Activated naive CD4-positive, alpha-beta T cell treated with Interleukin-2 at 50 U/mL for 16 hours (primary cell): Measurements from ENCODE around the gene STX10.

Experiments
- DNase-seq: peaks from one replicate; pipeline ENCODE4 v3.0.0-alpha.2; 2020

STX10 gene

DNA sequence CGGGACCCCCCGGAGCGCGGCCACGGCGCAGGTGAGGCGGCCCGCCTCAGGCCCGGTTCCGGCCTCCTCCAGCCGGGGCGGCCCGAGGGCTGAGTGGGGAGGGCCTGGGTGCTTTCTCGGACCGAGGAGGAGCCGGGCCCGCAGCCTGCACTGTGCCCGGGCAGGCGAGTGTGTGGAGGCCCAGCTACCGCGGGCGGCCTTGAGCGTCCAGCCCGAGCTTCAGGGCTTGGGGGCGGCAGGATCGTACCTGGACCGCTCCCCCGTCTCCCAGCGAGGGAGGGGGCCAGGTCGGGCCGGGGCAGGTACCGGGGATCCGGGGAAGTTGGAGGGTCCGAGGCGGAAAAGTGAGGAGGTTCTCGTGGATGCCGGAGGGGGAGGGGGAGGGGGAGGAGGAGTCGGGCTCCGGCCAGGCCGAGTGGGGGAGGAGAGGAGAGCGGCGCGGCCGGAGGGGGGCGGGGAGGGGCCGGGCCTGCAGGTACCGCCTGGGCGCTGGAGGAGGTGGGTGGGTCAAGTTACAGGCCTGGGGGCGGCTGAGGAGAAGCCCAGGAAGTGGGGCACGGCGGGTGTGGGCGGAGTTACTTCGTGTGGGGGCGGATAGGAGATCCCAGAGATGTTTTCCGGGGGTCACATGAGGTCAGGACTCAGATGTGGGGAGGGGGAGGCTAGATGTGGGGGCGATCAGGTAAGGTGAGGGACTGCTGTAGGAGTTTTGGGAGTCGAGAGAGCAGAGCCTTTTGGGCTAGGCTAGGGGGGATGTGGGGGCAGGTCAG, 31.6 kb downstream of the STX10 start:
- peak; percentile 38 for DNase-seq

DNA sequence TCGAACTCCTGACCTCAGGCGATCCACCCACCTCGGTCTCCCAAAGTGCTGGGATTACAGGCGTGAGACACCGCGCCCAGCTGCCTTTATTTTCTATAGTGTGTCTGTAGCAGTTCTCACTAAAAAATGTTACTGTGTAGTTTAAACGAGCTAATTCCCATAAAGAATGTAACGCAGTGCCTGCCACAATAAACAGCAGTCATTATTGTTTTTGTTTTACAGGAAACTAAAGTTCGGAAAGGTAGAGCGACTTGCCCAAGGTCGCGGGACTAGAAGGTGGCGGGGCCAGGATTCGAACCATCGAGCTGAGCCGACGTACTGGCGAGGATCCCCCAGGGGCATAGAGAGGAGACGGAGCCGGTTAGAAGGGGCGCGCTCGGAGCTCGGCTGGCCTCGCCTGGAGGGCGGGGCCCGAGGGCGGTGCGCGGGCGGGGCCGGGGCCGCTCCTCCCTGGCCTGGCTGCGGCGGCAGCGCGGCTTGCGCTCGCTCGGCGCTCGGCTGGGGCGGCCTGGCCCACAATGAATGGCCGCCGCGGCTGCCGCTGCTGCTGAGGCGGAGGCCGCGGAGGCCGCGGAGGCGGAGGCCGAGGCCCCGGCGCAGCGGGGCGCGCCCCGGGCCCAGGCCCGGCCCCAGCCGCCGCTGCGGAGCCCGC, 32.3 kb downstream of the STX10 start, which contains the start of gene NACC1:
Gene NACC1 (plus strand): TSS at position 493 of the 652 bp plus-strand sequence. CDS start 16,944 bp downstream, outside the sequence.
- DNase-seq, result peak; percentile 93

DNA sequence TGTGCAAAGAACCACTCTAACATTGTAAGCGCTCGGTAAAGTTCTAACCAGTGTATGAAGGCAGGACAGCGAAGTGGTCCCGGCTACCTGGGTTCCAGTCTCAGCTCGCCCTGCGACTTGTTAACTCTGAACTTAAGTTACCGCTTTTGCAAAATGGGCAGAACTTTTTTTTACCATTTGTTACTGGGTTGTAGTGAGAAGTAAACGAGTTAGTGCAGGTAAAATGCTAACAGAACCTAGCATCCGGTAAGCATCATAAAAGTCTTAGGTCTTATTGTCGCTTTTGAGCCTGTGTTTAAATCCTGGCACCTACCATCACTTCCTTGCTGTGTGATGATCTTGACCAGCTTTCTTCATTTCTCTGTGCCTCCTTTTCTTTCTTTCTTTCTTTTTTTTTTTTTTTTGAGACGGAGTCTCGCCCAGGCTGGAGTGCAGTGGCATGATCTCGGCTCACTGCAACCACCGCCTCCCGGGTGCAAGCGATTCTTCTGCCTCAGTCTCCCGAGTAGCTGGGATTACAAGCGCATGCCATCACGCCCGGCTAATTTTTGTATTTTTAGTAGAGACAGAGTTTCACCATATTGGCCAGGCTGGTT, 32.9 kb downstream of the STX10 start:
- DNase-seq, result no peak

DNA sequence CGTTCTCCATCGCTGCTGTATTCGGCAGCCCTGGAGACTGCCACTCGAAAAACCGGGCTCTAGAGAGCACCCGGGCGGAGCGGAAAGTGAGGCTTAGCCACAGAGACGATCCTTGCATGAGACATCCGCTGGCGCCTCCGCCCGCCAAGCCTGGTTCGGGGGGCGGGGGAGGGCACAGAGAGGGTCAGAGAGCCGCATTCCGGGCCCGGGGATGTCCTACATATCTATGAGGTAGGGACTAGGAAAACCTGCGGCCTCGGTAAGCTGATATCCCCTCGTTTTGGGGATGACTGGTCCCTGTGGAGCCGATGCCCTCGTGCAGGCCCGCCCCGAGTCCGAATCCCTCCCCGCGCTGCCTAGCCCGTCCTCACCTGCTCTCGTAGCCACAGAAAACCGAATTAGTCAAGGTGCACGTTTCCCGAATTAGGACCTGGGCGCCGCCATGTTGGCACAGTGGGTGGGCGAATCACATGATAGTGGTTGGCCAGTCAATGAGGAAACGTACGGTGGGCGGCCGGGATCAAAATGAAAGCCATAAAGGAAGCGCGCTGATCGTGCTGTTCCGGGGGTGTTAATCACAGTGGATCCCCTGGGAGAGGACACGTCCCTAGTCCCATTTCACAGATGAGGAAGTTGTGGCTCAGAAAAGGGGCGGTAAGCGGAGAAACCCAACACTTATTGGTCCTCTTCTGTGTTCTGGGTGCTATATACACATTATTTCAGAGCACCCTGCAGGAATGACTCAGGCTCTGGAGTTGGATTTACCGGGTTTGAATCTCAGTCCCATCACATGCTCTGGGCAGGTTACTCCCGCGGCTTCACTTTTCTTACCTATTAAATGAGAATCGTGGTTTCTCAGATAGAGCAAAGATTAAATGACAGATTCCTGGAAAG, 33.6 kb downstream of the STX10 start, which contains the start of gene TRMT1:
Gene TRMT1 (minus strand): TSS at position 459 of the 894 bp plus-strand sequence. CDS start 341 bp downstream, at position 118.
- DNase-seq, result peak; percentile 94

DNA sequence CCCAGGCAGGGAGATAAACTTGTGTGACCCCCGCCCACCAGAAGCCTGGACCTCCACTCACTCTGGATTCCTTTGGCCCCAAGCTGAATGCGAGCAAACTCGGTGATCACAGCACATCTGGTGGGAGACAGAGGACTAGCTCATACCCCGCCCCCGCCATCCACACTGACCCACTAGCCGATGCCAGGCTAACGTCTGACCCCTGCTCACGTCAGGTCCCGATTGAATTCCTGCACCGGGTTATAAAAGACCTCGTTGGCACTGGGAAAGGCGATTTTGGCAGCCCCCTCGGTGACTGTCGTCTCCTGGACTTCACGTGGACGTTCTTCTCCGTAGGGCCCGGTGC, 34.3 kb downstream of the STX10 start:
- no peak for DNase-seq

DNA sequence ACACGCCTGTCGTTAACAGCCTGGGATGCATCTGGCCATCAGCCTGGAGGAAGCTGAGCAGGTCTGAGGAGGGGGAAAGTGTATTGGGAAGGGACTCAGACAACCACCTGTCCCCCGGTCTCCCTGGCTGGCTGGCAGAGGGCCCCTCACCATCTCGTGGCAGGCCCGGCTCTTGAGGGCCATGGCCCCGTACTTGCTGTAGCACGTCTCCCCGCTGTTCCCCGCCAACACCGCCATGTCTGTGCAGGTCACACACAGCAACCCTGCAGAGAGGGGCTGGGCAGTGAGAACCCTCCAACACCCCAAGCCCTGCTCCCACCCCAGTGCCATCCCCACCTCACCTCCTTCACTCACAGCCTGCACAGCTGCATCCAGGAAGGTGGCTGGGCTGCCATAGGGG, 37.6 kb downstream of the STX10 start:
- DNase-seq, result no peak

DNA sequence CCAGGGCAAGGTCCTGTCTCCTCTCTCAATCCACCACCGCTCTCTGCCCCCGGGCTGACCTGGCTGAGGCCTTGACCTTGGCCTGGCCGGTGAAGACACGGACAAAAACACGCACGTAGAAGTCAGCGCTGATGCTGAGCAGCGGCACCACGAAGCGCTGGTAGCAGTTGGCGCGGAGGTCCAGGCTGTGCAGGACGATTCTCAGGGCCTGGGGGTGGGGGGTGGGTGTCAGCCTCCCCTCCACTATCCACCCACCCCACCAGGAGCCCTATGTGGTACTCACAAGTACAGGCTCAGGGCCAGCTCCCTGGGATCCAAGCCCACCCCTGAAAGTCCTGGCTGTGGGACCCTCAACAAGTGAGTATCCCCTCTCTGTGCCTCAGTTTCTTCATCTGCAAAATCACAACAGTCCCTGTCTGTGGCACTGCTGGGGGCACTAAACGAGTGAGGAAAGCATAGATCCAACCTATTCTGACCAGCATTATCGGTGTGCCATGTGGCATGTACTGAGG, 40.0 kb downstream of the STX10 start:
- no peak for DNase-seq

DNA sequence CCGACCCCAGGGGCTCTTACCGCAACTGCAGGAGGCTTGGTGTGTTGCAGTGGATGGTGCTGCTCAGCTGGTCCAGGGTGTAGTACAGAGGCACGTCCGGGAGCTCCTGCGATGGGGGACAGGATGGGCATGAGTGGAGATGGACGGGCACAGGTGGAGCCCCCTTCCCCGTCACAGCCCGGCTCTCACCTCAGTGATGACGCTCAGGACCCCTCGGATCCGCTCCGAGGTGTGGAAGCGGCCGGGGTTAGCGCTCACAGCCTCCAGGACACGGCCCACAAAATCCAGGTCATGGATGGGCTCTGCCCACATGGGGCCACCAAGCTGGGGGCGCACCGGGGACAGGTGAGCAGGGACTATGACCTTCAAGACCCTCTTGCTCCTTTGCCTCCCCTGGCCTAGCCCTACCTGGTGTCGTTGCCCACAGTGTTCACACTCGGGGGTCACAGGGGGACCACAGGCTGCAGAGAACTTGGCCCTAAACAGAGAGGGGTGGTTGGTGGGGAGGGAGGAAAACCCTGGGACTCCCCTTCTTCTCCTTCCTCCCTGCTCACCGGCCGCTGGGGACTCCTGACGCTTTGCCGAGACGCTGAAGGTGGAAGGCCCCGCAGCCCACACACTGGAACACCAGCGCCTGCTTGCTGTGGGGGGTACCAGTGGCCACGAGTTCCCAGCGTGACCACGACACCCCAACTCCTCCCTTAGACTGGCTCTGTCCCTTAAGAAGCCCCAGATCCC, 40.6 kb downstream of the STX10 start:
- no peak for DNase-seq

DNA sequence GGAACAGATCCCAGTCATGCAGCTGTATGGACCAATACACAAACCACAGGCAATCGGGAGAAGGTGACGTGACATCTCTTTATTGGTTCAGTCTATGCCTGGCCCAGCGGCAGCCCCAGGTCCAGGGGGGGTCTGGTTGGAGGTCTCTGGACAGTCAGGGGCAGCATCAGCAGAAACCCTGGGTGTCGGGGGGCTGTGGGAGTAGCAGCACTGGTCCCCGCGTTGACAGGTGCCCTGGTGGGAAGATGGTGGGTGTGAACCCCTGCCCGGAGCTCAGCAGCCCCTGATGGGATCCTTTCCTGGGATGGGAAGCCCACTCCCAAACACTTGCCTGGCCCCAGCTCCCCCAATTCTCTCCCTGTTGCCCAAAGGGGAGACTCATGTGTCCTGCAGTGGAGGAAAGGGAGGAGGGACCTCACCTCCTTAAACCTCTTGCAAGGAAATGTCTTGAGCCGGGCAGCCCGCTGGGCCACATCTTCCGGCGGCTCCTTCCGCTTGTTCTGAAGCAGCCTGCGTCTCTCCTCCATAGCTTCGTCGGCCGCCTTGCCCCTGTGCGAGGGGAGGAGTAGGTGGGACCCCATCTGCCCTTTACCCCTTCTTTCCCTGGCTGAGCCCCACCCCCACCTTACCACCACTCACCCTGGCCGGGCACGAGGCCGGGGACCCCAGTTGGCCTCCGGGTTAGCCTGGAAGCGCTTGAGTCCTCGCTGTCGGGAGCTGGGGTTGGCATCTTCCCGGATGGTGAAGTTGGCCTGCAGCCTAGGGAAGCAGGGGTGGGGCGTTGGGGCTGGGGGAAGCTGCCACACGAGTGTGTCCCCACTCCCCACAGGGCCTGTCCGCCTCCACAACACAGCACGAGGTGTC, 45.1 kb downstream of the STX10 start:
- DNase-seq, result peak; percentile 19

DNA sequence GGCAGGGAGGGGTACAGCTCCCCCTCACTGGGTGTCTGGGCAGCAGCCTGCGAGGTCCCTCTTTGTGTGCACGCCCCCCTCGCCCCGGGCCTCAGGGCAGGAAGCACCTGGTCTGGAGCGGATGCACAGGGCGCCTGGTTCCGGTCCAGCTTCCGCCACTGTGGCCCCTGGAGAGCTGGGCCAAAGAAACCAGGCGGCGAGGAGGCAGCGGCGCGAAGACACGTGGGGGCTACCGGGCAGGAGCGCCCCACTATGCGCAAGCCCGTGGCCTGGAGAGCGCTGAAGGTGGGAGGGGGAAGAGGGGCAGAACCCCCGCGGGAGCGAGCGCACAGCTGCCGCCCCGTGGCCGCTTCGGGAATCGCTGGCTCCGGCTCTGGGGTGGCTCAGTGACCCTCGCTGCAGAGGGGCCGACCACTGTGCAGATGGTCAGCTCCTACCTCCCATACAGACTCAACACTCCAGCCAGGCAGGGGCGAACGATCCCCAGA, 45.8 kb downstream of the STX10 start:
- DNase-seq, result peak; percentile 73

DNA sequence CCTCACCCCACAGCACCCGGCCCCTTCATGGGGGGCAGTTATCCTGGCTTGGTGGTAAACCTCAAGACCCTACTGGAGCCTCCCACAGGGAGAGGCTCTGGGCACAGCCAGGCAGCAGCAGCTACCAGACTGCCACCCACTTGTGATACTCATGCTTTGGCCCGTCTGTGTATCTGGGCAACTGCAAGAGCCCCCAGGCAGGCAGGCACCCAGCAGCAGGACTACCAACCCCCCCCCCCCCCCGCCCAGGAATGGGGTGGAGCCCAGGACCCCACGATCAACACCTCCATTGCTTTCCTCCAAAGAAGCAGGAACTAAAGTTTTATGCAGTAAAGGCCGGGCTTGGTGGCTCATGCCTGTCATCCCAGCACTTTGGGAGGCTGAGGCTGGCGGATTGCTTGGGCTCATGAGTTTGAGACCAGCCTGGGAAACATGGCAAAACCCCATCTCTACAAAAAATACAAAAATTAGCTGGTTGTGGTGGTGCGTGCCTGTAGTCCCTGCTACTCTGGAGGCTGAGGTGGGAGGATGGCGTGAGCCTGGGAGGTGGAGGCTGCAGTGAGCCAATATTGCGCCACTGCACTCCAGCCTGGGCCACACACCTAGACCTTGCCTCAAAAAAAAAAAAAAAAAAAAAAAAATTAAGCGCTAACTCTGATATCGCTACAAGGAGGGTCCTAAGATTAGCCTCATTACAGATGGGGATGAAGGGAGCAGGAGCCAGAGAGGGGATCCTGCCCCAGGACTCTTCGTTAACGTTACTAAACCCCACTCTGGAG, 46.4 kb downstream of the STX10 start:
- DNase-seq, result no peak

DNA sequence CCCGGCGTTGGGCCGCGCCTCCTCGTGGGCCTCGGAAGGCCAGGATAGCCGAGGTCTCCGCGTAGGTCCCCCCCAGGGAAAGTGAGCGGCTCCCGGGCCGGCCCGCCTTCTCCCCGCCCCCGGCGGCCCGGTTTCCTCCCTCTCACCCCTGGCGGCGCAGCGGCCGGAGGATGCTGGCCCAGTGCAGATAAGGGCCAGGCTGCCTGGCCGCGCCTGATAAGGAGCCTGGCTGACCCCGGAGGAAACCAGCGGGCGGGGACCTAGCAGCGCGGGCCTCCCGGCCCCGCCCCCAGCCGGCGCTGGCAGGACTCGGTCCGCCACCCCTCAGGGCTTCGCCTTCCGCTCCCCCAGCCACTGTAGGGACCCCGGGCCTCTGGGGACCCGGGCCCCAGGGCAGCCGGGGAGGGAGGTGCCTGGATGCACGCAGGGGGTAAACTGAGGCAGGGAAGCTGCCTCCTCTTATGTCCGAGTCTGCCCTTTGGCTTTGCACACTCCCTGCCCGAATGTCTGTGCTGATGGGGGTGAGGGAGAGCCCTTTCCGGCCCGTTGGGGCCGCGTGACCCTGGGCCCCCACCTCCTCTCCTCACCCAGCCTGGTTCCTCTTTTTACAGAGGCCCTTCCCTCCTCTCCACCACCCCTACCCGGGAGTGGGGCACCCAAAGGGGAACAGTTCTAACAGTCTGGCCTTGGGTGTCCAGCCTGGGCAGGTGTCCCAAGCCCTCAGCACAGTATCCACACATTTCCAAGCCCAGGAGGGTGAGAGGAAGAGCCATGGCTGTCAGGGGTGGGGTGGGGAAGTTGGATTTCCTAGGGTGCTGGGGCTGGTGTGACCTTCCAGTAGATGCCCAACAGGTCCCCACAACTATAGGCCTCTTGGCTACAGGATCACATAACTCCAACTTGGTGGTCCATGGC, 47.3 kb downstream of the STX10 start, which contains the start of gene LYL1:
Gene LYL1 (minus strand): TSS at position 193 of the 915 bp plus-strand sequence. CDS start 1,687 bp downstream, outside the sequence.
- peak; percentile 40 for DNase-seq

DNA sequence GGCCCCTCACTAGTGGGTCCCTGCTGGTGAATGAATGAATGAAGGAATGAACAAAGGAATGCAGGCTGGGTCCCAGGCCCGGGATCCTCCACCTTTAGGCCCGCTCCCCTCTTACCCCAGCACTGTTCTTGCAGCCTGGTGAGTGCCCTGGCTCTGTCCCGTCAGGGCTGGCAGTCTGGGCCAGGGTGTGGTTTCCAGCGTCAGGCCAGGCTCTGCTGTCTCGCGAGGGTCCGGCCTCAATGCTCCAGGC, 47.8 kb downstream of the STX10 start:
- no peak for DNase-seq

DNA sequence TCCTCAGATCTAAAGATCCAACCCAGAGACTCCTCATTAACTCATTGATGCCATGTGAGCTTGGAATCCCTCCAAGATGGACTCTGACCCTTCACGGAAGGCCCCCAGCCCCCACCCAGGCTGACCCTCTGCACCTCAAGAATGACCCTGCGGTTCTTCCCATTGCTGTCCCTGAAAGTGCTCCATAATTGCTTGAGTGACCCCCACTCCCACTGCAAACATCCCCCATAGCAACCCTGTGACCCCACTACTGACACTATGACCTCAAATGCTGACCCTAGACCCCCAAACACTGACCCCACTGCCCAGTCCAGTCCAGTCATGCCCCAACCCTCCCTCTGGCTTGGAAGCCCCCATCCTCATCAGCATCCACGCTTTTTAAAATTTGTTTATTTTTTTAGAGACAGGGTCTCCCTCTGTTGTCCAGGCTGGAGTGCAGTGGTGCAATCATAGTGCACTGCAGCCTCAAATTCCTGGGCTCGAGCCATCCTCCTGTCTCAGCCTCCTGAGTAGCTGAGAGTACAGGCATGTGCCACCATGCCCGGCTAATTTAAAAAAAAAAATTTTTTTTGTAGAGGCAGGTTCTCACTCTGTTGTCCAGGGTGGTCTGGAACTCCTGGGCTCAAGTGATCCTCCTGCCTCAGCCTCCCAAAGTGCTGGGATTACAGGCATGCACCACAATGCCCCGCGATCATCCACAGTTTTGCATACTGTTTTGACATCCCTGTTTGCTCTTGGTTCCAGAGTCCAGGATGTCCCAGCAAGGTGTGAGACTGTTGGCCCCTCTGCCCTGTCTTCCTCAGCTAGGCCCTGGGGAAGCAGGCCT, 48.4 kb downstream of the STX10 start:
- DNase-seq, result no peak

DNA sequence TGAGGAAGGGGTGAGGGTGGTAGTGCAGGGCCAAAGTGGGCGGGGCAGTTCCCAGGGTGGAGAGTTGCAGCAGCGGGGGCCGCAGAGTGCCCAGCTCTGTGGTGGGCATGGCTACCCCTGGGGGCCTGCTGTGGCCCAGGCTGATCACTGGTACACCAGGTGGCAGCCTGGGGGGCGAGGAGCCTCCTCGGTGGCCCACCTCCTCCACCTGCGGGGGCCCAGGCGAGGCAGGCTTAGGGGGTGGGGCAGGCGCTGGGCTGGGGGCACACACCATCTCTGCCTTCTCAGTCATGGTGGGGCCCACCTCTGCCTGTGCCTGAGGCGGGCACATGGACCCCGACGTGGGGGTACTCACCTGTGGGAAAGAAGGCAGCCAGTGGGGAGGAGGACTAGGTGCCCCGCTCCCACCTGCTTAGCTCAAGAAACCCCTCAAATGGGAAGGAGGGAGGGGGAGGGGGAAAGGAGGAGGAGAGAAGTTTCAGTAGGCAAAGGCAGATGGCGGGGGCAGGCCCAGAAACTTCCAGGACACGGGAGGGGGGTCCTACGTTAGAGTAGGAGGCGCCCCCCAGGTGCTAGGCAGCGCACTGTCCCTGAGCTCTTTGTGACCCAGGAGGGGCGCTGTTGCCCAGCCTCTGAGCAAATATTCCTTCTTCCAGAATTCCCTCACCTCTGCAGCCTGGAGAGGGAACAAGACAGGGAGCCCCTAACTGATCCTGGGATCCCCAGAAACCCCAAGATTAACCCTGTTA, 49.2 kb downstream of the STX10 start:
- no peak for DNase-seq

DNA sequence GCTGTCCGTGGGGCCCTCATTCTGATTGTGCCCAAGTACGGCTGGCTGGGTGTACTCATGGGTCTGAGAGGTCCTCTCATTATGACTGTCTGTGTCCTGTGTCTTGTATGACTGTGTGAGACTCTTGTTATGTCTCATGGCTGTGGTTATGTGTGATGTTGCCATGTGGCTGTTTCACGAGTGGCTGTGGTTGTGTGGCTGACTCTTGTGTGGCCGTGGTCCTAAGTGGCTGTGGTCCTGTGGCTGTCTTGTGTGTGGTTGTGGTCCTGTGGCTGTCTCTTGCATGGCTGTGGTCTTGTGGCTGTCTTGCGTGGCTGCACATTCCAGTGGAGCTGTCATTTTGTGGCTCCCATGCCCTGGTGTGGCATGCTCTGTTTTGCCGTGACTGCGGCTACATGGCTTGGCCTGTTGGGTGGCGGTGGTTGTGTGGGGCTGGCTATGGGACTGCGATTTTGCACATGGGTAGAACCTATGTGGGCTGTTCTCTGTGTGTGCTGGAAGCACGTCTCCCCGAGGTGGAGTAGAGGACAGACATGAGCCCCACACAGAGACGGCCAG, 50.1 kb downstream of the STX10 start:
- peak; percentile 77 for DNase-seq
